SU-DHL-6 (cell line): ENCODE data around the gene COL6A3.
"Not testable (repeated sequence)": the region's sequence is repeated elsewhere in the genome, so short reads cannot be mapped to it uniquely, and the experiment has no call there.

Experiments
- H2AFZ ChIP-seq: fragments of 200-600 bp; sonication (generic); 2 replicates; pipeline ENCODE4 v1.6.1; 2014; ENCODE audit warnings: low read depth, mild to moderate bottlenecking, moderate library complexity, mixed read lengths, antibody characterized with exemption, low read length; ENCODE audit not compliant: severe bottlenecking
- H3F3A ChIP-seq: fragments of 200-600 bp; shearing (Covaris generic); 2 replicates; pipeline ENCODE4 v1.6.0; 2016; ENCODE audit warnings: antibody characterized with exemption, mild to moderate bottlenecking; ENCODE audit not compliant: insufficient read depth
- H3K27ac ChIP-seq: fragments of 200-600 bp; sonication (generic); 2 replicates; pipeline ENCODE4 v1.5.1; 2016; ENCODE audit warnings: low read depth, mild to moderate bottlenecking, low read length, moderate library complexity, mixed read lengths
- H3K27me3 ChIP-seq: fragments of 200-600 bp; sonication (generic), shearing (Covaris generic); 2 replicates; pipeline ENCODE4 v1.6.0; 2014; ENCODE audit warnings: mild to moderate bottlenecking, low read length
- H3K36me3 ChIP-seq: fragments of 200-600 bp; sonication (generic); 2 replicates; pipeline ENCODE4 v1.6.1; 2014; ENCODE audit warnings: mild to moderate bottlenecking, low read length, mixed read lengths
- H3K4me2 ChIP-seq: fragments of 300-600, 200-600 bp; shearing (Covaris generic), sonication (generic); 2 replicates; pipeline ENCODE4 v1.6.0; 2014; ENCODE audit warnings: low read length, low read depth, mild to moderate bottlenecking; ENCODE audit not compliant: poor library complexity, severe bottlenecking
- H3K4me3 ChIP-seq: fragments of 200-600 bp; sonication (generic); 2 replicates; pipeline ENCODE4 v1.5.1; 2014; ENCODE audit warnings: antibody characterized with exemption, low read length, mild to moderate bottlenecking, mixed read lengths; ENCODE audit not compliant: insufficient read depth, poor library complexity, severe bottlenecking
- H3K79me2 ChIP-seq: fragments of 200-600 bp; sonication (generic); 2 replicates; pipeline ENCODE4 v1.6.1; 2014; ENCODE audit warnings: mild to moderate bottlenecking, low read length, moderate library complexity; ENCODE audit not compliant: insufficient read depth
- H3K9ac ChIP-seq: fragments of 200-600 bp; sonication (generic); 2 replicates; pipeline ENCODE4 v1.7.0; 2014; ENCODE audit warnings: mild to moderate bottlenecking, low read length
- H3K9me2 ChIP-seq: fragments of 200-600 bp; sonication (generic); replicated peaks from 2 replicates; pipeline ENCODE4 v1.6.1; 2014; ENCODE audit warnings: low read length; ENCODE audit not compliant: insufficient read depth
- H3K9me3 ChIP-seq: fragments of 200-600 bp; sonication (generic); 2 replicates; pipeline ENCODE4 v1.6.1; 2014; ENCODE audit warnings: low read length, mixed read lengths; ENCODE audit not compliant: insufficient read depth
- H4K20me1 ChIP-seq: fragments of 200-600 bp; sonication (generic); 2 replicates; pipeline ENCODE4 v1.6.1; 2014; ENCODE audit warnings: low read depth, mild to moderate bottlenecking, antibody characterized with exemption, low read length, moderate library complexity, mixed read lengths
- CTCF ChIP-seq: fragments of 200-600 bp; sonication (generic); IDR thresholded peaks from one replicate; pipeline ENCODE4 v1.5.1; 2017; ENCODE audit warnings: antibody characterized with exemption, mild to moderate bottlenecking, low read length, moderate library complexity; ENCODE audit not compliant: insufficient read depth, poor library complexity, severe bottlenecking
- EZH2phosphoT487 ChIP-seq: fragments of 200-600 bp; sonication (generic), shearing (Covaris generic); conservative IDR thresholded peaks from 2 replicates; pipeline ENCODE4 v1.6.1; 2018; ENCODE audit warnings: mild to moderate bottlenecking, antibody characterized with exemption, low read length, moderate library complexity, mixed read lengths

The COL6A3 gene

GRCh38 chr2:237306083-237306786 lies 107.7 kb downstream of the COL6A3 start:
- Histone ChIP-seq H3K27ac (no peak overlapping the region), H3K27me3 (no peaks in the 10 kb centered on the region)

GRCh38 chr2:237305579-237305978 lies 108.4 kb downstream of the COL6A3 start:
- Histone ChIP-seq H3K9me2 (no peaks in the 10 kb centered on the region), H4K20me1 (no peaks in the 10 kb centered on the region), H3K27ac (no peak overlapping the region), H3K27me3 (no peaks in the 10 kb centered on the region), H3K36me3 (no peaks in the 10 kb centered on the region), H3K4me3 (no peak overlapping the region), H3F3A (no peaks in the 10 kb centered on the region), H3K79me2 (no peaks in the 10 kb centered on the region), H3K4me2 (no peak overlapping the region), H2AFZ (no peak overlapping the region), H3K9ac (no peak overlapping the region), H3K9me3 (no peaks in the 10 kb centered on the region)
- no peak for TF ChIP-seq CTCF
- TF ChIP-seq EZH2phosphoT487: no peak

More at GRCh38 chr2:237306083-237306786, 107.7 kb downstream of the COL6A3 start:
- Histone ChIP-seq H4K20me1 (no peaks in the 10 kb centered on the region), H3K9me2 (no peaks in the 10 kb centered on the region), H3K9ac (no peak overlapping the region), H3K79me2 (no peaks in the 10 kb centered on the region), H3K4me2 (no peak overlapping the region), H3K9me3 (no peaks in the 10 kb centered on the region), H3F3A (no peaks in the 10 kb centered on the region), H3K36me3 (no peaks in the 10 kb centered on the region), H2AFZ (no peak overlapping the region), H3K4me3 (no peak overlapping the region)
- no peak for TF ChIP-seq EZH2phosphoT487
- TF ChIP-seq CTCF: no peak

- Histone ChIP-seq H3K9ac (no peak overlapping the region), H3K9me2 (no peaks in the 10 kb centered on the region), H3K4me2 (no peak overlapping the region), H3K9me3 (no peaks in the 10 kb centered on the region), H3K27me3 (no peaks in the 10 kb centered on the region), H4K20me1 (no peaks in the 10 kb centered on the region), H3F3A (no peaks in the 10 kb centered on the region), H3K36me3 (no peaks in the 10 kb centered on the region), H2AFZ (no peak overlapping the region), H3K27ac (no peak overlapping the region), H3K4me3 (no peak overlapping the region), H3K79me2 (no peaks in the 10 kb centered on the region)
- no peak for TF ChIP-seq EZH2phosphoT487
- TF ChIP-seq CTCF: no peak
Observed at GRCh38 chr2:237304763-237305514, 109.0 kb downstream of the COL6A3 start.

- not testable (repeated sequence) for H3F3A ChIP-seq, H2AFZ ChIP-seq, H3K9me2 ChIP-seq, H3K27ac ChIP-seq, H4K20me1 ChIP-seq, H3K9ac ChIP-seq, H3K79me2 ChIP-seq, H3K9me3 ChIP-seq, H3K27me3 ChIP-seq, H3K36me3 ChIP-seq, H3K4me2 ChIP-seq, H3K4me3 ChIP-seq
Observed at GRCh38 chr2:237303244-237303643, 110.7 kb downstream of the COL6A3 start.
